Endothelial cell of umbilical vein (primary cell): Measurements from ENCODE around the gene RDH14.
A peak's percentile ranks its signal among the peaks of the same experiment; 100 is the strongest.

Experiments
- CTCF ChIP-seq, 2 donors: IDR thresholded peaks; 1 replicate in 1 of 2; 2 replicates in 1 of 2; pipeline ENCODE4 v1.5.1; 2011; ENCODE audit warnings: low read length in 2 of 2, mild to moderate bottlenecking in 2 of 2, moderate library complexity in 2 of 2, control low read depth in 1 of 2, inconsistent platforms in 1 of 2, low read depth in 1 of 2; ENCODE audit not compliant: insufficient read depth in 1 of 2; ENCODE audit errors: extremely low read depth in 1 of 2
- EZH2 ChIP-seq: IDR thresholded peaks from 2 replicates; pipeline ENCODE4 v1.6.1; 2012; ENCODE audit warnings: borderline replicate concordance, low read depth, mild to moderate bottlenecking, moderate library complexity, low read length, inconsistent platforms; ENCODE audit not compliant: severe bottlenecking
- GATA2 ChIP-seq: IDR thresholded peaks from 2 replicates; pipeline ENCODE4 v1.7.0; 2011; ENCODE audit warnings: low read depth, mild to moderate bottlenecking, moderate library complexity, mixed read lengths, low read length; ENCODE audit not compliant: insufficient read length, insufficient read depth
- JUN ChIP-seq: IDR thresholded peaks from 2 replicates; pipeline ENCODE4 v1.6.1; 2011; ENCODE audit warnings: borderline replicate concordance, low read depth; ENCODE audit not compliant: insufficient read length, insufficient read depth
- MAX ChIP-seq: IDR thresholded peaks from 2 replicates; pipeline ENCODE4 v1.6.1; 2011; ENCODE audit not compliant: insufficient read depth, insufficient read length
- MYC ChIP-seq: IDR thresholded peaks from one replicate; pipeline ENCODE4 v1.6.1; 2011; ENCODE audit warnings: mild to moderate bottlenecking, low read depth, low read length
- POLR2A ChIP-seq: IDR thresholded peaks from 2 replicates; pipeline ENCODE4 v1.6.1; 2012; ENCODE audit warnings: low read depth, mild to moderate bottlenecking, control low read depth, low read length
- POLR2AphosphoS5 ChIP-seq: IDR thresholded peaks from 2 replicates; pipeline ENCODE4 v1.6.1; 2012; ENCODE audit warnings: low read depth, mild to moderate bottlenecking, control low read depth, low read length, moderate library complexity; ENCODE audit not compliant: insufficient read depth

- TF ChIP-seq POLR2A (peak; percentile 51), CTCF (IDR thresholded peaks at IDR 0.05; ENCODE audit: extremely low read depth in 1 of 2, insufficient read depth in 1 of 2, low read depth in 1 of 2, low read length in 2 of 2) (no peak), EZH2 (no peak), MYC (no peak), MAX (no peak), POLR2AphosphoS5 (peak; percentile 39), JUN (no peak), GATA2 (no peak)
Observed at GRCh38 chr2:18560031-18560796, at the start of gene RDH14.
